OCI-M2 (cell line): ENCODE data around the gene ZNF407.
"Not testable (repeated sequence)": the region's sequence is repeated elsewhere in the genome, so short reads cannot be mapped to it uniquely, and the experiment has no call there.

ENCODE experiments used
- DNase-seq: peaks from one replicate; lab custom pipeline; 2025; ENCODE audit not compliant: unreplicated experiment; lab: John Stamatoyannopoulos, UW

The ZNF407 gene

DNA sequence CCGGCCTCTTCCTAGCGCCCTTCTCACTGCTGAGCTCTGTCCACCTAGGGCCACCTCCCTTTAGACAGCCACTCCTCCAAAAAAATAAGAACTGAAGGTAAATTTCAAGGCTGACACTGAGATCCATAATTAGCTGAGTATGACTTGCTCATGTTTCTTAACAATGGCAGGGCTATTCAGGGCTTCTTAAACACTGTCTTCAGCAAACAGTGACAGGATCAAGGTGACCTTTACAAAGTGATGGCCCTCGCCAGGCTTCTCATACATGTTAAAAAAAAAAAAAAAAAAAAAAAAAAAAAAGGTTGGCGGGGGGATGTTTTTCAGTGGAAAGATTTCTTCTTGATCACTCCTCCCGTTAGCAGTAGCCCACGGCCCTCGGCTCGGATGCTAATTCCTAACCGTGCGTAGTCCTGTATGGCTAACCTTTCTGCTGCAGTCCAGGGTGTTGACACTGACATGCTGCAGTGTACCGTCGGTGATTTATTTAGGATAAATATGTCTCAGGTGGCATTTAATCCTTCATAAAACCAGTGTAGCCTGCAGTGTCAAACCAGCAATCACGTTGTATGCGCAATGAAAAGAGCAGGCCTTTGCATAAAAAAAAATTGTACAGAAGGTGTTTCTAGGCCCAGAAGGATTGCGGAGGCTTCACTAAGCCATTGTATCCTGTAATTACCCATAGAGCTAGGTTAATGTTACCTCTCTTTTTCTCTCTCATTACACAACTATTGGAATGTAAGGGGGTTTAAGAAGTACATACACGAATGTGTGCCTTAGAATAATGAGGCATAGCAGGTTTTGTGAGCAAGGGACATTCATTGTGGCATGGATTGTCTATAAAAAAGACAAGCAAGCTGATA lies 468.6 kb downstream of the ZNF407 start:
- DNase-seq: no peak

DNA sequence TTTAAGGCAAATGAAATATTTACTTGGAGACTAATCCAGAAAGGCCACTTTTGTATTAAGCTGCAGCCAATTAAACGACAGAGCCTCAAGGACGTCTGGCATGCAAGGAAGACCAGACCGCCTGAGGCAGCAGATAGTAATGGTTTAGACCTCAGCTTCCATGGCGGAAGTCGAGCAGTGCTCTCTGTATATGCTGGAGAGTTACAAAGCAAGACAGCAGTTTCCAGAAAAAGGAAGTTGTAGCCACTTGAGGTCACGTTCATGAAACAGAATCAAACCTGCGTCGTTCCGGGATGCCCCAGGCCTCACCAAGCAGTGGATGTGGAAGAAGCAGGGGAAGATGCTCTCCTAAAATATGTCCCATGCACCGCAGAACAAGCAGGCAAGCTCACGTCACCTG lies 469.3 kb downstream of the ZNF407 start:
- DNase-seq: no peak

DNA sequence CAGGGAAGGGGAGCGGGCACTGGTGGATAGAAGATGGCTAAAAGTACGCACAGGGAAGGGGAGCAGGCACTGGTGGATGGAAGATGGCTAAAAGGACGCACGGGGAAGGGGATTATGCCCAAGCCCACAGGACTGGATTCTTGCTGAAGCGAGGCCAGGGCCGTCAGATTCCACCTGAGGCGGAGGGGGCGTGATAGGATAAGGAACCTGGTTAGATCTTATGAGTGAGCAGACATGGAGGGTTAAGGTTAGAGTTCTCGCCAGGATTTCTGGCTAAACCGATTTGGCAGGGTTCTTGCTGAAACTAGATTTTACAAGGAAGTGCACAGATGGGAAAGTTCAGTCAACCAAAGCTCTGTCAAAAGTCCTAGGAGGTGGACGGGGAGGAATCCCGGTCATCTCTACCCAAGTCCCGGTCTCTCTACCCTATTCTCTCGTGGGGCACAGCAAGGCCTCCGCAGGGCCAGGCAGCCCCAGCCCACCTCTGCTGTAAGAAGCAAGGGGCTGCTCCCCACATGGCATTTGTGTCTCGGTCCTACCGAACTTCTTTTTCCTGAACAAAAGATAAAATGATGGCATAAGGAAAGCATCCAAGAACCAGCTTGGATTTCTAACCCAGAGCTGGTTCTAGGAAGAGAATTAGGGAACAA lies 470.5 kb downstream of the ZNF407 start:
- no peak for DNase-seq

DNA sequence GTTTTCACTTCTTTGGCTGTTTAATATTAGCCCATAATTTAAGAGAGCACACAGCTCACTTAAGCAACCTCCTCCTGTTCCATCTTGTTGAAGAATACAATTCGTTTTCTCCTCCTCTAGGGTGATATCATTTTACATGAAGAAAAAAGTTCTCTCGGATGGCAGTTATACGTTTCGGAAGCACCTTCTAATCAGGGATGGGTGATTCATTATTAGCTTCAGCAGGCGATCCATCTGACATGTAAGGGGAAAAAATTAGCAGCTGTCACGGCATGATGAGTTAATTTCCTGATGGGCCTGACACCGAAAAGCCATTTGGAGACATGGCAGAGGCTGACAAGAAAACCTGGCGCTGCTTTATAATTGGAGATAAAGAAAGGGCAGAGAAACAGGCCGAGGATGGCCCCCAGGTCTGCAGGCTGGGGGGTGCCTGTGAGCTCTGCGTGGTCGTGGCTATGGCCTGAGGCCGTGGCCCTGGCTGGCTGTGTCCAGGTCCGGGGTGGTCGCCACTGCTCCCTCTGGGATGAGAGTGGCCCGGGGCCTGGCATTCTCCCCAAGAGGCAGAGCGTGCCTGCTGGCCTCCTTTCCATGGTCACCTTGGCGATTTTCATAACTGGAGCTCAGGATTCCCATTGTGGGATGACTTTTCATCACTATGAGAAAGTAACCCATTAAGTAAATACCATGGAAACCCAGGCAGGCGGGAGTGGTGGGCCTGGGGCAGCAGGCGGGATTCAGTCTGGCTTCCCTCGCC lies 471.2 kb downstream of the ZNF407 start:
- no peak for DNase-seq

DNA sequence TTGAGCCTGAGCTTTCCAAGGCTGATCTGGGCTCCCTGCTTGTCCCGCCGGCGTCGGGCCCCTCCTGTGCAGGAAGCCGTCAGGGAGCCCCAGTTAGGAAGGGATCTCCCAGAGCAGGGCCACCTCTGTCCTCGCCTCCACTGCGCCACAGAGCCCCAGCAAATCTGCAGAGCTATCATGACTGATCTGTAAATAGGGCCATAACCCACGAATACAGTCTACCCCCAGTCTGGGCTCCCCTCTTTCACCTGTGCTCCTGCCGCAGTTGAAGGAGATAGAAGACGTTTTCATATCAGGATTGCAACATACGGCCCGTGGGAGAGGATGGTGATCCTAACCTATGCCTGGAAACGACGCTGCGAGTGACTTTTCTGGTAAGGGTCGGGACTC lies 472.6 kb downstream of the ZNF407 start:
- DNase-seq: no peak

DNA sequence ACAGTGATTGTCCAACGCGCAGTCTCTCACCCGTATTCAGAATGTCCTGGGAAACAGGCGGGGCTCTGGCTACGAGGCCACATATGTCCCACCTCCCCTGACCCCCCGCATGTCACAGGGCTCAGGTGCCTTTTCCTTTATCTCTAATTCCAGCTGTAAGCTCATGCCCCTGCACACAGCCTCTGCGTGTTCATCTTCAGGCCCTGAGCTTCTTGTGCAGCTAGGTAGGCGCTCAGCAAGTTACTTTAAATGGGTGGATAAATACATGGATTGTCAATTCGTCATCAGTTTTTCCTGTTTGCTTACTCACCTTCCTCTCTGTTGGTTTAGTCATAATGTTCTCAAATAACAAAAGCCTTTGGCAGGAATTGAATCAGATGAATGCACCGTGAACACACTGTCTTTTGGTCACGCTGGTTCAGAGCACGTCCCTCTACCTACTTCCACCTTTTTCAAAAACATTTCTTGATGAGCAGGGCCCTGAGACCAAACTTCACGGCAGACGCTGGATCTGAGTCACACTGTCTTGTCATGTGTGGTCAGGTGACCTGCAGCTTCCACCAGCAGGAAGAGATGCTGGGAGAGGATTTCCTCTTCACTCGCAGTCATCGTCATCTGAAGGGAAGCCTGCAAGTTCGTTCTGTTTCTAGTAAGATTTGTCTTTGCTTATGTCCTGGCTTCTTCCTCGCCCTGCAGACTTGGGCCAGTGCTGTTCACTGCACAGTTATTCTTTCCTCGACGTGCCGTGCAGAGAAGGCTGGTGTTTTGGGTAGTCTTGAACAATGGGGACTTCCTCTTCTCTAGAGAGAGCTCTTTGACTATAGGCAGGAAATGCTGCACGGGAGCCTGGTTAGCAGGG lies 473.2 kb downstream of the ZNF407 start:
- DNase-seq: no peak

DNA sequence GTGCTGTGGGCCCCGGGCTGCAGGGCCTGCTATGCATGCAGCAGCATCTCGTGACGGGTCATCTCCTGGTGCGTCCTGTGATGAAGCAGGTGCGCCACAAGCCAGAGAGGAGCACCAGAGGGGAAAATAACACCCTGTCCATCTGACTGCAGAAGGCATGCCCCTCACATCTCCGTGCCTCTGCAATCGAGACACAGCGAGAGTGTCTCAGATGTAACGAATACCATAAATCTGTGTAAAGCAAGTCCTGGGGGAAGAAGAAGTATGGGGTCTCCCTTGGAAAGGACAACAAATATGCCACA lies 473.8 kb downstream of the ZNF407 start:
- no peak for DNase-seq

DNA sequence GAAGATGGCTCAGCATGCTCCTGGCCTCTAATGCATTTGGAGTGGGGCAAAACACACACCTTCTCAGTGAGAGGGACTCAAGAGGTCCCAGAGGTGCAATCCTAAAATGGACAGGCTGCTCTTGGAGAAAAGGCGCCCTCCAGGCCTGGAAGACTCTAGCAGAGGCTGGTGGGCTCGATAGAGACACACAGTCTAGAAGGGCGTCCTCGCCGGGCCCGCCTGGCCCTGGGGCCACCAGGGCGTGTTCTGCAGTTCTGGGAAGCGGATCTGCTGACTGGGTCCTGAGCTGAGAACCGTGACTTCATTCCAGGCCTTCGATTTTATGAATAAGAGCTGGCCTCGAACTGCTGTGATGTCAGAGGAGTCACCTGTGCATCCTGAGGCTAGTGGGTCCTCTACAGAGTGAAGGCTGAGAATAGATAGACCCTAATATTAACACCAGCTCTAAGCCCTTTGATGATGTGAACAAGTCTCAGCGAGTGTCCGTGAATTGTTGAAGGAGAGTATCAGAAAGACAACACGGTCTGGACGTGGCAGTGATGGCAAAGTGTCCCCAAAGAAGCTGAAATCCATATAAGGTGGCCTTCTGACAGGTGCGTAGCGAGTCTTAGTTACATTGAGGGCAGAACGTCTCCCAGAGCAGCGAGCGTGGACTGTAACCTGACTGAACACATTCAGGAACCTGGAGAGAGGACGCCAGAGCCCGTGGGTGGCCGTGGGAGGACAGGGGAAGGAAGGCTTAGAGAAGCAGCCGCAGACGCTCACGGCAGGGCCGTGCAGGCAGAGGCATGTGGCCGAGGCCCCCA lies 474.4 kb downstream of the ZNF407 start:
- no peak for DNase-seq

DNA sequence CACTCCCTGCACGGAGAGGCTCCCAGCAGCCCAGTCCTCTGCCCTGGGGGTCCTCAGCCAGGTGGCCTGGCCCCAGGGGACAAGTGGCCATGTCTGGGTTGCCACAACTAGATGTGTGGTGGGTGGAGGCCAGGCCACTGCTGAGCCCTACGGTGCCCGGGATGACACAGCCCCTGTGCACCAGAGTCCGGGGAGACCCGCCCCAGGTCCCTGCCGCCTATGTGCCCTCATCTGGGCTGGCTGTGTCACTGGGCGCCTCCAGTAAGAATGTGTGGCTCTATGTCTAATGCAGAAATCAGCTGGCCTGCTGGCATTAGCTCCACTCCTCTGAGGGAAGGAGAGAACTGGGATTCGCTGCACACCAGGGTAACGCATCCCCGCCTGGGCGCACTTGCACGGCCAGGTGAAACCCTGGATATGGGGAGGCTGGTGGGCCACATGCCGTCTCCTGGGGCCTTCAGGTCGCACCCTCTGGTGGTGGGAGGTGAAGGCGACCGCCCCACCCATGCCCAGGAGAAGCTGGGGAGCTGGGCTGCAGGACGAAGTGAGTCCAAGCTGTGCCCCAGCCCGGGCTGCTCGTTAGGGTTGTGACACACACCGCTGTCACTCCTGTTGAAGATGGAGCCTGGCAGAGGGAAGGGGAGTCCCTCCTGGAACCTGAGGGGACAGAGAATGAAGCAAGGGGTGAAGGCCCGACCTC lies 475.2 kb downstream of the ZNF407 start:
- no peak for DNase-seq

DNA sequence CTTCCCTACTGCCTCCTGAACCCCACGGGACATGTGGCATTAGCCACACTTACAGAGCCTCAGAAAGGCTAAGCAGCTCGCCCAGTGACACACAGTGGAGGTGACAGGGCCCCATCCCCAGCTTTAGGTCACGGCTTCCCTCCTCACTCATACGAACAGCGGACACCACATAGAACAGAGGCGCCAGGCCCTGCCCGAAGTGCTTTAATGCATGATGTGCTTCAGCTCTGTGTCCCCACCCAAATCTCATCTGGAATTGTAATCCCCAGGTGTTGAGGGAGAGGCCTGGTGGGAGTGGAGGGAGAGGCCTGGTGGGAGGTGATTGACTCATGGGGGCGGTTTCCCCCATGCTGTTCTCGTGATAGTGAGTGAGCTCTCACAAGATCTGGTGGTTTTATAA lies 476.0 kb downstream of the ZNF407 start:
- no peak for DNase-seq

DNA sequence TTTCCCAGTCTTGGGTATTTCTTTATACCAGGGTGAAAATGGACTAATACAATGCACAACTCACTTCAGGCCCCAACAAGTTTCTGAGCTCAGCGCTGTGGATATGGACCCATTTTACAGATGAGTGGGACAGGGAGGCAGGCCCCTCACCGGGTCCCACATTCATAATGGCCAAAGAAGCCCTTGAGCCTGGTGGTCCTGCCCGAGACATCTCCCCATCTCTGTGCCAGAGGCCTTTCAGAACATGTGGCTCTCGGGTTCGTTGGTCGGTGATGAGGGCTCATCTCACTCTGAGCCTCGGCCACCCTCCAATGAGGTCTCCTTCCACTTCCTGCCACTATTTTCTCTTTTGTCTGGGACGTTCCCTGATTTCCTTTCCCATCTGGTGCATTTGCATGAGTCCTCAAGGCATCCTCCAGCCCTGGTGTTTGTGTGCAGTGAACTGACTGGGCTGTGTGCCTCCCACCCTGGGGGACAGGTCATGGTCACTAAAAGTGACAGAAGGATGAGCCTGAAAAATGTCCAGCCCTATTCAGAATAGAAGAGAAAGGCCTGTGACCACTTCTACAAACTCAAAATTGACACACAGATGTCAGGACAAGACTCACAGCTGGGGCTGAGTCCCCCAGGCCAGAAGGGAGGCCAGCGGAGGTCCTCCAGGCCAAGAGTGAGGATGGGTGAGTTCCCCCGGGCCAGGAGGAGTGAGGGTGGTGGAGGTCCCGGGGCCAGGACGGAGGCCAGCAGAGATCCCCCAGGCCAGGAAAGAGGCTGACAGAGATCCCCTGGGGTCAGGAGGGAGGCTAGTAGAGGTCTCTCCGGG lies 476.7 kb downstream of the ZNF407 start:
- DNase-seq: no peak

DNA sequence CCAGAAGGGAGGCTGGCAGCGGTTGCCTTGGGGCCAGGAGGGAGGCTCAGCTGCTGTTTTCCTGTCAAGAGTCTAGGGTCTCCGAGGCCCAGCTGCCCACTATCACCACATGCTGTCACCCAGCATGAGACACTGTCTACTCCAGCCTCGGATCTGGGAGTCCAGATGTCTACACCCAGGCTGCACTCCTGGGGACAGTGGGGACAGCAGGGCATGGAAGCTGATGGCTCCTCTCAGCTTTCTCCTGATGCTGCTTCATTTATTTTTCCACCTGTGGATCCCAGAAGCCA lies 477.3 kb downstream of the ZNF407 start:
- DNase-seq: no peak

DNA sequence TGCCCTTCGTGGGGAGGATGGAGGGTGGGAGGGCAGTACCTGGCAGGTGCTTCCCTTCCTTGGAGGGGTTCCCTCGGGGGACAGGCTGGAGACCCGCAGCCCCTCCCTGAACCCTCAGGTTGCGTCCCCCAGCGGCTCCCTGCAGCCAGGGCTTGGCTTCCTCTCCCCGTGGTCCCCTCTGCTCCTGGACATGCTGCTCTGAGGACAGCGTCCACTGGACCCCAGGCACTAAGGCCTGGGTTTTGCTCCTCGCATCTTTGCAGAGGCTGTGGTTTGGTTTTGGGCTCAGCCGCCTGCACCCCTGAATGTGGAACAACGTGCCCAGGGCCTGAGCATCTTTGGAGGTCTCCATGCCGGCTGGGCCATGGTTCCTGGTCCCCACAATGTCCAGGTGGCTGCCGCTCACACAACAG lies 477.8 kb downstream of the ZNF407 start:
- DNase-seq: no peak

DNA sequence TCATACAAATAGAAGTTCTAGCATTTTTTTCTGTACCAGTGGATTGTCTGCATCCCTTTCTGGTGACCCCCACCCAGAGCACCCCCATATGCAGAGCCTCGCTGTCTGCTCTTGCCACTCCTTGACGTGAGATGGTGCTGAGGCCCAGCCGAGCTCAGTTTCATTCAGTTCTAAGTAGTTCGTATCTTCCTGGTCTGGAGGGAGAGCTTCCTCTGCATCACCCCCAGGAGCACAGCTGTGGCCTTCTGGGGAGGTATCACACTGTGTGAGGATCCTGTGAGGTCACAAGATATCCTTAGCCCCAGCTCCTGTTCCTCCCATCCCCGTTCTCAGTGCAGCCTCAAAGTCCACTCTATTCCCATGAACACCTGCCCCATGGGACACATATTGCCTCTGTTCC lies 478.6 kb downstream of the ZNF407 start:
- DNase-seq: no peak

DNA sequence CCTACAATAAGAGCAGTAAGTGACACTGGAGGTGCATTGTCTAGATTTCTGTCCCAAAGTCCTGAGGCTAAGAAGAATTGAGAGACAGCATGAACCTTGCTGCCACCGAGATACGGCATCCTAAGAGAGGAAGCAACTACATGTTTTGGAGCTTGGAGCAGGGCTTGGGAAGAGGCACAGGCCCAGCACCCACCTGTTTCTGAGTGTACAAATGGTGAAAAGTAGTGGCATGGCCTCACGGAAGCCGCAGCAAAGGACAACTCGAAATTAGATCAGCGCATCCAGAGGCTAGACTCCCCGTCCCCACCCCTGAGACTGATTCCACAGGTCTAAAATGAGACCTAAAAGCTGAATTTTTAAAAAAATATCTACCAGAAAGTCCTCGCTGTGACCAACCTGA lies 483.8 kb downstream of the ZNF407 start:
- no peak for DNase-seq

DNA sequence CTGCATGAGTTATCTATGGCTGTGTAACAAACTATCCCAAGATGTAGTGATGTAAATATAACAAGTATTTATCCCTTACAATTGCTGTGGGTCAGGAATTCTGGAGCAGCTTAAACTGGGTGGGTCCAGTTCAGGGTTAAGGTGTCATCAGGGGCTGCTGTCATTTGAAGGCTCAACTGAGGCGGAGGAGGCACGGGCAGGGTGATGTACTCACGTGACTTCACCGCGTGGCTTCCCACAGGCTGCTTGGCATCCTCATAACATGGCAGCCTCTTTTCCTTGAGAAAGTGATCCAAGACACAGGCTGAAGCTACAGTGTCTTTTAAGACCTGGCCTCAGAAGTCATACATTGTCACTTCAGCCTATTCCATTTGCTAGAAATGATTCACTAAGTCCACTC lies 485.5 kb downstream of the ZNF407 start:
- no peak for DNase-seq

DNA sequence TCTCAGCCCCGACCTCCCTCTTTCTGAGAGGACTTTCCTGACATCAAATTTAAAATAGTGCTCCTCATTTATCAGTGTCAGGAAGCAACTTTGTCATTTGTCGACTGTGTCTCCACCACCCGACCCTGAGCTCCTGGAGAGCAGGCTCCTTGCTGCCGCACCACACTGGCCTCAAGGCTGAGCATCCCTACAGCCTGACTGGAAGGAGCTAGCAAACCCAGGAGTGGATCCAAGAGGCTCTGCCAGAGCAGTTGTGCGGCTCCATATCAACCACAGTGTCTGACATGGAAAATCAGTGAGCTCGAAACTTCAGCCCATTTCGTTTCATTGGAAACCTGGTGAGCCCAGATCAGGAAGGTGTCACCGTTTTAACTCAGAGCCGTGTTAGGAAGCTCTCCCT lies 486.1 kb downstream of the ZNF407 start:
- no peak for DNase-seq

DNA sequence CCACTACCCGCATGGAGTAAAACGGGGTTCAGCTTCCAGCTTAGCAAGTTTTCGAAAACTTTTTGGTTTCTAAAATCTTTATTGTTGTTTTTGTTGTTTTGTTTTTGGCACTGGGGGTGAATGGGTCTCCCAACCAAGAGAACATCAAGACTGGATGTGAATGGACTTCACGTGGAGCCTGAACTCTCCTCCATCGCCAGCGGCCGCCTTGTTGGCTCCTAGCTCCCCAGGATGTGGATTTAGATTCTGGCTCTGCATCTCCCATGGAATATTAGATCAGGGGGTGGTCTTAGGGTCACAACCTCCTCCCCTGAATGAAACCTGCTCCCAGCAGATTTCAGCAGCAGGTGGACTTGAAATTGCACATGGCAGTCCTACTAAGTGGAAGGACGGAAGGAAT lies 488.0 kb downstream of the ZNF407 start:
- DNase-seq: not testable (repeated sequence)

DNA sequence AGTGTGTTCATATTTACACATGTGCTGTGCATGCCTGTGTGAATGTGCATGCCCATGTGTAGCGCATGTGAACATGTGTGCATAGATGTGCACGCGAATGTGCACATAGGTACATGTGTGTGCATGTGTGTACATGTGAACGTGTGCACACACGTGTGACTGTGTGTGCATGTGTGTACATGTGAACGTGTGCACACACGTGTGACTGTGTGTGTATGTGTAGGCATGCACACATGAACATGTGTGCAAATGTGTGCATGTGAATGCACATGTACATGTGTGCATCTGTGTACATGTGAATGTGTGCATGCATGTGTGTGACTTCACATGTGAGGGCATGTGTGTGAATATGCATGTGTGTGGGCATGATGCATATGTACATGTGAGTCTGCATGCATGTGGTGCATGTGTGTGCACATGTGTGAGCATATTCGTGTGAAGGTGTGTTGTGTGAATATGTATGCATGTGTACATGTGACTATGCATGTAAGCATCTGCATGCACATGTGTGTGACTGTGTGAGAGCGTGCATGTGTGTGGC lies 488.9 kb downstream of the ZNF407 start:
- DNase-seq: no peak
